Gastroesophageal sphincter (tissue), 3 donors: ENCODE measurements around the gene UPP1.

ENCODE experiments used
- EP300 ChIP-seq: sonication (generic); formaldehyde crosslinking; IDR thresholded peaks from one replicate; pipeline ENCODE4 v1.6.1; 2017; ENCODE audit warnings: antibody characterized with exemption, mild to moderate bottlenecking
- POLR2A ChIP-seq, 2 donors: fragments of 450-650 bp; IDR thresholded peaks; one replicate each; pipeline ENCODE4 v1.6.1; 2017; ENCODE audit warnings: antibody characterized with exemption in 2 of 2, mild to moderate bottlenecking in 2 of 2, moderate library complexity in 1 of 2
- POLR2AphosphoS5 ChIP-seq: sonication (generic); formaldehyde crosslinking; IDR thresholded peaks from one replicate; pipeline ENCODE4 v1.6.1; 2017; ENCODE audit warnings: antibody characterized with exemption
- TF ChIP-seq, protein P1 (sequence below), 4 experiments: fragments of 200-600 bp in 2 of 4; fragments of 450-650 bp in 2 of 4; sonication (generic) in 1 of 4; IDR thresholded peaks; one replicate each; pipeline ENCODE4 v1.5.1; 2017 to 2019; ENCODE audit warnings: antibody characterized with exemption in 4 of 4, mild to moderate bottlenecking in 2 of 4, moderate library complexity in 2 of 4

- TF ChIP-seq, protein P1, sequence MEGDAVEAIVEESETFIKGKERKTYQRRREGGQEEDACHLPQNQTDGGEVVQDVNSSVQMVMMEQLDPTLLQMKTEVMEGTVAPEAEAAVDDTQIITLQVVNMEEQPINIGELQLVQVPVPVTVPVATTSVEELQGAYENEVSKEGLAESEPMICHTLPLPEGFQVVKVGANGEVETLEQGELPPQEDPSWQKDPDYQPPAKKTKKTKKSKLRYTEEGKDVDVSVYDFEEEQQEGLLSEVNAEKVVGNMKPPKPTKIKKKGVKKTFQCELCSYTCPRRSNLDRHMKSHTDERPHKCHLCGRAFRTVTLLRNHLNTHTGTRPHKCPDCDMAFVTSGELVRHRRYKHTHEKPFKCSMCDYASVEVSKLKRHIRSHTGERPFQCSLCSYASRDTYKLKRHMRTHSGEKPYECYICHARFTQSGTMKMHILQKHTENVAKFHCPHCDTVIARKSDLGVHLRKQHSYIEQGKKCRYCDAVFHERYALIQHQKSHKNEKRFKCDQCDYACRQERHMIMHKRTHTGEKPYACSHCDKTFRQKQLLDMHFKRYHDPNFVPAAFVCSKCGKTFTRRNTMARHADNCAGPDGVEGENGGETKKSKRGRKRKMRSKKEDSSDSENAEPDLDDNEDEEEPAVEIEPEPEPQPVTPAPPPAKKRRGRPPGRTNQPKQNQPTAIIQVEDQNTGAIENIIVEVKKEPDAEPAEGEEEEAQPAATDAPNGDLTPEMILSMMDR (IDR thresholded peaks at IDR 0.05), result no peak
- no peak for TF ChIP-seq POLR2AphosphoS5
- TF ChIP-seq POLR2A (IDR thresholded peaks at IDR 0.05), result no peak
- TF ChIP-seq EP300, result no peak
These were observed 51.1 kb downstream of the UPP1 start for GRCh38 chr7:48140001-48140681.
